ENCODE results near the gene TDRD6.
"Not testable (repeated sequence)": the region's sequence is repeated elsewhere in the genome, so short reads cannot be mapped to it uniquely, and the experiment has no call there.

The TDRD6 gene

GRCh38 chr6:46741910-46742309 is 54.2 kb downstream of the TDRD6 start:
- no peaks in the 10 kb centered on the region for H3K36me3 ChIP-seq (replicated peaks)
- H3K4me3 ChIP-seq (ENCODE audit: low read depth, low read length), result no peak overlapping the region
- DNase-seq, result no peak
- H3K27me3 ChIP-seq (replicated peaks), result peaks cover 2% of the 10 kb centered on the region
- TF ChIP-seq CTCF (IDR thresholded peaks at IDR 0.05; ENCODE audit: low read depth, low read length, missing control alignments), result no peak
- H3K27ac ChIP-seq, result no peak overlapping the region
- in situ Hi-C loops (cut with HindIII; ENCODE audit: low pct_ligation_motif_present, low sequenced_read_pairs), result no loop called here

- no peaks in the 10 kb centered on the region for H3K36me3 ChIP-seq (replicated peaks)
- no peak for TF ChIP-seq CTCF (IDR thresholded peaks at IDR 0.05; ENCODE audit: low read depth, low read length, missing control alignments)
- no peak overlapping the region for H3K27ac ChIP-seq
- no peak overlapping the region for H3K4me3 ChIP-seq (ENCODE audit: low read depth, low read length)
- no peak for DNase-seq
- H3K27me3 ChIP-seq (replicated peaks), result no peaks in the 10 kb centered on the region
- in situ Hi-C loops (cut with HindIII; ENCODE audit: low pct_ligation_motif_present, low sequenced_read_pairs), result no loop called here
Measured at GRCh38 chr6:46743425-46744158, 55.9 kb downstream of the TDRD6 start.

GRCh38 chr6:46744159-46744725 is 56.6 kb downstream of the TDRD6 start:
- DNase-seq; H3K27ac ChIP-seq; in situ Hi-C loops (cut with HindIII; ENCODE audit: low pct_ligation_motif_present, low sequenced_read_pairs); H3K36me3 ChIP-seq (replicated peaks); H3K27me3 ChIP-seq (replicated peaks); H3K4me3 ChIP-seq (ENCODE audit: low read depth, low read length): not testable (repeated sequence)

- DNase-seq, result no peak
- H3K27me3 ChIP-seq (replicated peaks), result no peaks in the 10 kb centered on the region
- H3K4me3 ChIP-seq (ENCODE audit: low read depth, low read length), result no peak overlapping the region
- no peak for TF ChIP-seq CTCF (IDR thresholded peaks at IDR 0.05; ENCODE audit: low read depth, low read length, missing control alignments)
- no peaks in the 10 kb centered on the region for H3K36me3 ChIP-seq (replicated peaks)
- in situ Hi-C loops (cut with HindIII; ENCODE audit: low pct_ligation_motif_present, low sequenced_read_pairs), result no loop called here
- H3K27ac ChIP-seq, result no peak overlapping the region
Measured at GRCh38 chr6:46745973-46746372, 58.3 kb downstream of the TDRD6 start.

GRCh38 chr6:46746696-46747095 is 59.0 kb downstream of the TDRD6 start, which contains the start of gene ANKRD66:
TSS of gene ANKRD66 (plus strand) at chr6:46746933. CDS start at chr6:46751949, 5,016 bp downstream.
- TF ChIP-seq CTCF (IDR thresholded peaks at IDR 0.05; ENCODE audit: low read depth, low read length, missing control alignments), result no peak
- Histone ChIP-seq H3K36me3 (replicated peaks) (no peaks in the 10 kb centered on the region), H3K4me3 (ENCODE audit: low read depth, low read length) (no peak within 1 kb of the TSS), H3K27me3 (replicated peaks) (no peaks in the 10 kb centered on the region), H3K27ac (no peak within 1 kb of the TSS)
- DNase-seq, result no peak
- in situ Hi-C loops (cut with HindIII; ENCODE audit: low pct_ligation_motif_present, low sequenced_read_pairs), result no loop called here

- no peak for TF ChIP-seq CTCF (IDR thresholded peaks at IDR 0.05; ENCODE audit: low read depth, low read length, missing control alignments)
- in situ Hi-C loops (cut with HindIII; ENCODE audit: low pct_ligation_motif_present, low sequenced_read_pairs), result no loop called here
Measured at GRCh38 chr6:46748940-46749503, 61.3 kb downstream of the TDRD6 start.

More at GRCh38 chr6:46748940-46749503, 61.3 kb downstream of the TDRD6 start:
- no peak overlapping the region for H3K4me3 ChIP-seq (ENCODE audit: low read depth, low read length)
- no peak overlapping the region for H3K27ac ChIP-seq
- no peaks in the 10 kb centered on the region for H3K27me3 ChIP-seq (replicated peaks)
- H3K36me3 ChIP-seq (replicated peaks), result no peaks in the 10 kb centered on the region
- no peak for DNase-seq
